WTC11 (cell line): Measurements from ENCODE around the gene CDCA5. TPM values are rescaled to one million over a fixed set of nuclear protein-coding genes. Genes with fewer than 3 reads are reported as not detected.
A peak's percentile ranks its signal among the peaks of the same experiment; 100 is the strongest.

Source experiments
- ATAC-seq: fragments of 200-7000 bp; cut with Tn5 transposase; 2 replicates; pipeline ENCODE4 v1.10.0; 2021; ENCODE audit warnings: mild to moderate bottlenecking, moderate library complexity
- CTCF ChIA-PET: fragments of 300-600 bp; sonication (Branson Sonifier 250); formaldehyde crosslinking; loops from one replicate; lab custom pipeline; 2021; ENCODE audit warnings: antibody characterized with exemption; lab: Charles Lee
- POLR2A ChIA-PET: fragments of 350-600 bp; sonication (Branson Sonifier 250); formaldehyde crosslinking; loops from one replicate; lab custom pipeline; 2021; ENCODE audit warnings: antibody characterized with exemption; lab: Charles Lee
- DNase-seq: peaks from one replicate; pipeline ENCODE4 v3.0.0; 2021; ENCODE audit warnings: low spot score
- H3K27ac Mint-ChIP-seq: 2 replicates; pipeline ENCODE4 v1.8.0; 2021; ENCODE audit warnings: mixed read lengths
- H3K27me3 Mint-ChIP-seq: 2 replicates; pipeline ENCODE4 v1.8.0; 2021; ENCODE audit warnings: low read depth, mild to moderate bottlenecking, moderate library complexity, mixed read lengths
- H3K36me3 Mint-ChIP-seq: 2 replicates; pipeline ENCODE4 v1.8.0; 2021; ENCODE audit warnings: mixed read lengths
- H3K4me1 Mint-ChIP-seq: 2 replicates; pipeline ENCODE4 v1.8.0; 2022; ENCODE audit warnings: mixed read lengths
- H3K4me3 Mint-ChIP-seq: 2 replicates; pipeline ENCODE4 v1.8.0; 2021; ENCODE audit warnings: mild to moderate bottlenecking, moderate library complexity, mixed read lengths
- H3K9me3 Mint-ChIP-seq: 2 replicates; pipeline ENCODE4 v1.8.0; 2021; ENCODE audit warnings: mixed read lengths
- CREM ChIP-seq: sonication (generic); formaldehyde crosslinking; IDR thresholded peaks from 2 replicates; pipeline ENCODE4 v1.8.1; 2022; ENCODE audit warnings: mild to moderate bottlenecking, missing genetic modification reagents, moderate library complexity
- FOXP1 ChIP-seq: sonication (generic); formaldehyde crosslinking; IDR thresholded peaks from 2 replicates; pipeline ENCODE4 v1.8.0; 2022; ENCODE audit warnings: missing genetic modification reagents, mild to moderate bottlenecking, moderate library complexity, borderline replicate concordance
- HMGA2 ChIP-seq: fragments of 250-450 bp; sonication (Bioruptor Pico); IDR thresholded peaks from 2 replicates; pipeline ENCODE4 v1.4.0; 2021; ENCODE audit warnings: mild to moderate bottlenecking, moderate library complexity
- JAZF1 ChIP-seq: fragments of 250-450 bp; sonication (Bioruptor Pico); IDR thresholded peaks from 2 replicates; pipeline ENCODE4 v1.9.0; 2021; ENCODE audit warnings: moderate library complexity, mild to moderate bottlenecking, inconsistent platforms
- NR3C1 ChIP-seq: sonication (generic); formaldehyde crosslinking; conservative IDR thresholded peaks from 2 replicates; pipeline ENCODE4 v1.8.1; 2023; ENCODE audit warnings: low read depth, mild to moderate bottlenecking, missing genetic modification reagents
- OVOL2 ChIP-seq: fragments of 250-450 bp; sonication (Bioruptor Pico); IDR thresholded peaks from 2 replicates; pipeline ENCODE4 v1.9.0; 2021; ENCODE audit warnings: mild to moderate bottlenecking, borderline replicate concordance
- SMAD3 ChIP-seq: sonication (generic); formaldehyde crosslinking; IDR thresholded peaks from 2 replicates; pipeline ENCODE4 v1.8.0; 2022; ENCODE audit warnings: missing genetic modification reagents, mild to moderate bottlenecking, borderline replicate concordance
- SMAD4 ChIP-seq: sonication (generic); formaldehyde crosslinking; IDR thresholded peaks from 2 replicates; pipeline ENCODE4 v1.8.0; 2022; ENCODE audit warnings: mild to moderate bottlenecking, missing genetic modification reagents
- TEAD4 ChIP-seq: sonication (generic); formaldehyde crosslinking; IDR thresholded peaks from 2 replicates; pipeline ENCODE4 v1.8.0; 2022; ENCODE audit warnings: mild to moderate bottlenecking, missing genetic modification reagents
- TP53 ChIP-seq: sonication (generic); formaldehyde crosslinking; IDR thresholded peaks from 2 replicates; pipeline ENCODE4 v1.8.1; 2023; ENCODE audit warnings: mild to moderate bottlenecking, missing genetic modification reagents
- ZBTB21 ChIP-seq: sonication (generic); formaldehyde crosslinking; IDR thresholded peaks from 2 replicates; pipeline ENCODE4 v1.8.1; 2023; ENCODE audit warnings: mild to moderate bottlenecking, missing genetic modification reagents, borderline replicate concordance
- ZNF219 ChIP-seq: sonication (generic); formaldehyde crosslinking; IDR thresholded peaks from 2 replicates; pipeline ENCODE4 v1.8.0; 2023; ENCODE audit warnings: missing genetic modification reagents, mild to moderate bottlenecking, borderline replicate concordance
- ZNF263 ChIP-seq: sonication (generic); formaldehyde crosslinking; IDR thresholded peaks from 2 replicates; pipeline ENCODE4 v1.8.1; 2022; ENCODE audit warnings: low read depth, mild to moderate bottlenecking, moderate library complexity, missing genetic modification reagents
- ZNF317 ChIP-seq: sonication (generic); formaldehyde crosslinking; IDR thresholded peaks from 2 replicates; pipeline ENCODE4 v1.8.1; 2023; ENCODE audit warnings: low read depth, mild to moderate bottlenecking, moderate library complexity, missing genetic modification reagents, borderline replicate concordance
- total RNA-seq: library from RNA; stranded (reverse); gene quantifications from 3 replicates; pipeline ENCODE4 v1.2.3, GENCODE V29; 2021
- TF ChIP-seq, protein P1 (sequence below): fragments of 250-450 bp; sonication (Bioruptor Pico); IDR thresholded peaks from 2 replicates; pipeline ENCODE4 v2.1.2; 2022; ENCODE audit warnings: mild to moderate bottlenecking, moderate library complexity
- TF ChIP-seq, protein P2 (sequence below): sonication (generic); formaldehyde crosslinking; IDR thresholded peaks from 2 replicates; pipeline ENCODE4 v1.8.1; 2023; ENCODE audit warnings: mild to moderate bottlenecking, moderate library complexity, missing genetic modification reagents
- TF ChIP-seq, protein P3 (sequence below): sonication (generic); formaldehyde crosslinking; IDR thresholded peaks from 2 replicates; pipeline ENCODE4 v1.8.1; 2022; ENCODE audit warnings: low read depth, missing genetic modification reagents, borderline replicate concordance
- TF ChIP-seq, protein P4 (sequence below): sonication (generic); formaldehyde crosslinking; IDR thresholded peaks from 2 replicates; pipeline ENCODE4 v1.8.1; 2022; ENCODE audit warnings: mild to moderate bottlenecking, missing genetic modification reagents, moderate library complexity, borderline replicate concordance
- TF ChIP-seq, protein P5 (sequence below): sonication (generic); formaldehyde crosslinking; conservative IDR thresholded peaks from 2 replicates; pipeline ENCODE4 v1.8.1; 2023; ENCODE audit warnings: mild to moderate bottlenecking, low read depth, missing genetic modification reagents, moderate library complexity
- TF ChIP-seq, protein P6 (sequence below): sonication (generic); formaldehyde crosslinking; IDR thresholded peaks from 2 replicates; pipeline ENCODE4 v1.8.1; 2022; ENCODE audit warnings: low read depth, mild to moderate bottlenecking, moderate library complexity, missing genetic modification reagents, borderline replicate concordance

CDCA5 gene
- total RNA-seq, 1 experiment from 2014 or later: 95.9 TPM

DNA sequence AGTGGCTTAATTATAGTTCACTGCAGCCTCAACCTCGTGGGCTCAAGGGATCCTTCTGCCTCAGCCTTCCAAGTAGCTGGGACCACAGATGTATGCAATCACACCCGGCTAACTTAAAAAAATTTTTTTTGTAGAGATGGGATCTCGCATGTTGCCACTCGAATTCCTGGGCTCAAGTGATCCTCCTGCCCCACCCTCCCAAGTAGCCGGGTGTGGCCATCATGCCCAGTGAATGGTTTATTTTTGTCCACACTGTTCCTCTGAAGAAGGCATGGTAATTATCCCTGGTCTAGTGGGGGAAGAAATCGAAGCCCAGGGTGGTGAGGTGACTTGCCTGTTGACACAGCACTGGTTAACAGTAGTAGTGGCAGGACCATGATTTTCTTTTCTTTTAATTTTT, 40.9 kb downstream of the CDCA5 start:
- ChIA-PET CTCF (interaction anchor here (0.6 to 3.4 kb wide), 3 partner anchors 15 to 29 kb away, joined by 3 to 17 read pairs (median 4); partner anchors contain the start of gene ARL2), POLR2A (no interaction called here)
- no peak for TF ChIP-seq TEAD4 (CRISPR knock-in tag)
- TF ChIP-seq SMAD3 (CRISPR knock-in tag): no peak
- TF ChIP-seq NR3C1 (CRISPR knock-in tag): no peak
- TF ChIP-seq, protein P1, sequence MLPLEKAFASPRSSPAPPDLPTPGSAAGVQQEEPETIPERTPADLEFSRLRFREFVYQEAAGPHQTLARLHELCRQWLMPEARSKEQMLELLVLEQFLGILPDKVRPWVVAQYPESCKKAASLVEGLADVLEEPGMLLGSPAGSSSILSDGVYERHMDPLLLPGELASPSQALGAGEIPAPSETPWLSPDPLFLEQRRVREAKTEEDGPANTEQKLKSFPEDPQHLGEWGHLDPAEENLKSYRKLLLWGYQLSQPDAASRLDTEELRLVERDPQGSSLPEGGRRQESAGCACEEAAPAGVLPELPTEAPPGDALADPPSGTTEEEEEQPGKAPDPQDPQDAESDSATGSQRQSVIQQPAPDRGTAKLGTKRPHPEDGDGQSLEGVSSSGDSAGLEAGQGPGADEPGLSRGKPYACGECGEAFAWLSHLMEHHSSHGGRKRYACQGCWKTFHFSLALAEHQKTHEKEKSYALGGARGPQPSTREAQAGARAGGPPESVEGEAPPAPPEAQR (CRISPR knock-in tag): no peak
- TF ChIP-seq, protein P2, sequence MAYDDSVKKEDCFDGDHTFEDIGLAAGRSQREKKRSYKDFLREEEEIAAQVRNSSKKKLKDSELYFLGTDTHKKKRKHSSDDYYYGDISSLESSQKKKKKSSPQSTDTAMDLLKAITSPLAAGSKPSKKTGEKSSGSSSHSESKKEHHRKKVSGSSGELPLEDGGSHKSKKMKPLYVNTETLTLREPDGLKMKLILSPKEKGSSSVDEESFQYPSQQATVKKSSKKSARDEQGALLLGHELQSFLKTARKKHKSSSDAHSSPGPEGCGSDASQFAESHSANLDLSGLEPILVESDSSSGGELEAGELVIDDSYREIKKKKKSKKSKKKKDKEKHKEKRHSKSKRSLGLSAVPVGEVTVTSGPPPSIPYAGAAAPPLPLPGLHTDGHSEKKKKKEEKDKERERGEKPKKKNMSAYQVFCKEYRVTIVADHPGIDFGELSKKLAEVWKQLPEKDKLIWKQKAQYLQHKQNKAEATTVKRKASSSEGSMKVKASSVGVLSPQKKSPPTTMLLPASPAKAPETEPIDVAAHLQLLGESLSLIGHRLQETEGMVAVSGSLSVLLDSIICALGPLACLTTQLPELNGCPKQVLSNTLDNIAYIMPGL (CRISPR knock-in tag): no peak
- TF ChIP-seq, protein P3, sequence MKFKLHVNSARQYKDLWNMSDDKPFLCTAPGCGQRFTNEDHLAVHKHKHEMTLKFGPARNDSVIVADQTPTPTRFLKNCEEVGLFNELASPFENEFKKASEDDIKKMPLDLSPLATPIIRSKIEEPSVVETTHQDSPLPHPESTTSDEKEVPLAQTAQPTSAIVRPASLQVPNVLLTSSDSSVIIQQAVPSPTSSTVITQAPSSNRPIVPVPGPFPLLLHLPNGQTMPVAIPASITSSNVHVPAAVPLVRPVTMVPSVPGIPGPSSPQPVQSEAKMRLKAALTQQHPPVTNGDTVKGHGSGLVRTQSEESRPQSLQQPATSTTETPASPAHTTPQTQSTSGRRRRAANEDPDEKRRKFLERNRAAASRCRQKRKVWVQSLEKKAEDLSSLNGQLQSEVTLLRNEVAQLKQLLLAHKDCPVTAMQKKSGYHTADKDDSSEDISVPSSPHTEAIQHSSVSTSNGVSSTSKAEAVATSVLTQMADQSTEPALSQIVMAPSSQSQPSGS (CRISPR knock-in tag): no peak
- TF ChIP-seq JAZF1 (CRISPR knock-in tag): no peak
- TF ChIP-seq, protein P4, sequence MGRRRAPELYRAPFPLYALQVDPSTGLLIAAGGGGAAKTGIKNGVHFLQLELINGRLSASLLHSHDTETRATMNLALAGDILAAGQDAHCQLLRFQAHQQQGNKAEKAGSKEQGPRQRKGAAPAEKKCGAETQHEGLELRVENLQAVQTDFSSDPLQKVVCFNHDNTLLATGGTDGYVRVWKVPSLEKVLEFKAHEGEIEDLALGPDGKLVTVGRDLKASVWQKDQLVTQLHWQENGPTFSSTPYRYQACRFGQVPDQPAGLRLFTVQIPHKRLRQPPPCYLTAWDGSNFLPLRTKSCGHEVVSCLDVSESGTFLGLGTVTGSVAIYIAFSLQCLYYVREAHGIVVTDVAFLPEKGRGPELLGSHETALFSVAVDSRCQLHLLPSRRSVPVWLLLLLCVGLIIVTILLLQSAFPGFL (CRISPR knock-in tag): no peak
- TF ChIP-seq FOXP1: no peak
- no peak for TF ChIP-seq ZBTB21
- TF ChIP-seq, protein P5, sequence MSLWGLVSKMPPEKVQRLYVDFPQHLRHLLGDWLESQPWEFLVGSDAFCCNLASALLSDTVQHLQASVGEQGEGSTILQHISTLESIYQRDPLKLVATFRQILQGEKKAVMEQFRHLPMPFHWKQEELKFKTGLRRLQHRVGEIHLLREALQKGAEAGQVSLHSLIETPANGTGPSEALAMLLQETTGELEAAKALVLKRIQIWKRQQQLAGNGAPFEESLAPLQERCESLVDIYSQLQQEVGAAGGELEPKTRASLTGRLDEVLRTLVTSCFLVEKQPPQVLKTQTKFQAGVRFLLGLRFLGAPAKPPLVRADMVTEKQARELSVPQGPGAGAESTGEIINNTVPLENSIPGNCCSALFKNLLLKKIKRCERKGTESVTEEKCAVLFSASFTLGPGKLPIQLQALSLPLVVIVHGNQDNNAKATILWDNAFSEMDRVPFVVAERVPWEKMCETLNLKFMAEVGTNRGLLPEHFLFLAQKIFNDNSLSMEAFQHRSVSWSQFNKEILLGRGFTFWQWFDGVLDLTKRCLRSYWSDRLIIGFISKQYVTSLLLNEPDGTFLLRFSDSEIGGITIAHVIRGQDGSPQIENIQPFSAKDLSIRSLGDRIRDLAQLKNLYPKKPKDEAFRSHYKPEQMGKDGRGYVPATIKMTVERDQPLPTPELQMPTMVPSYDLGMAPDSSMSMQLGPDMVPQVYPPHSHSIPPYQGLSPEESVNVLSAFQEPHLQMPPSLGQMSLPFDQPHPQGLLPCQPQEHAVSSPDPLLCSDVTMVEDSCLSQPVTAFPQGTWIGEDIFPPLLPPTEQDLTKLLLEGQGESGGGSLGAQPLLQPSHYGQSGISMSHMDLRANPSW (CRISPR knock-in tag): no peak
- no peak for TF ChIP-seq CREM
- no peak for TF ChIP-seq TP53 (CRISPR knock-in tag)
- ATAC-seq (no peak), DNase-seq (no peak)
- Mint-ChIP-seq H3K36me3 (peaks cover 5% of the 10 kb centered on the region), H3K4me1 (peaks cover 14% of the 10 kb centered on the region), H3K27ac (no peak overlapping the region), H3K27me3 (no peaks in the 10 kb centered on the region), H3K9me3 (no peaks in the 10 kb centered on the region), H3K4me3 (peak overlapping the region; percentile 90)

DNA sequence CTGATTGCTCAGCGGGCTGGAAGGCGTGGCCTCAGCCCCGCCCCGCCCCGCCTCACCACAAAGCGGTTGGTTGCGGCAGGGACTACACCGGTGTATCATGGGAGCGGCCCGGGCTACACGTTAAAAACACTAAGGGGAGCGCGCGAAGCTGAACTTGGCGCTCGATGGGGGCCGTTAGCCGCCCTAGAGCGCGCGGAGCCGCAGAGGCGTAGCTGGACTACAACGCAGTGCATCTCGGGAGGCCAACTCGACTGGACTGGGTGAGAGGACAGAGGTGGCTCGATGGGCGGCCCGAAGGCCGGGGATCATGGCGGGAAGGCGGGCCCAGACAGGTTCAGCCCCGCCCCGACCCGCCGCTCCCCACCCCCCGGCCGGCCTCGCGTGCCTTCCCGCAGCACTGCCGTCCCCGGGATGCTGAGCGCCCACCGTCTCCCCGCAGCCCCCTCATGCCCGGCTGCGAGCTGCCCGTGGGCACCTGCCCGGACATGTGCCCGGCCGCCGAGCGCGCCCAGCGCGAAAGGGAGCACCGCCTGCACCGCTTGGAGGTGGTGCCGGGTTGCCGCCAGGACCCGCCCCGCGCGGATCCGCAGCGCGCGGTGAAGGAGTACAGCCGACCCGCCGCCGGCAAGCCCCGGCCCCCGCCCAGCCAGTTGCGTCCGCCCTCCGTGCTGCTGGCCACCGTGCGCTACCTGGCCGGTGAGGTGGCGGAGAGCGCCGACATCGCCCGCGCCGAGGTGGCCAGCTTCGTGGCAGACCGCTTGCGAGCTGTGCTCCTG, 42.8 kb downstream of the CDCA5 start, which contains the start of gene SAC3D1:
Gene SAC3D1, plus strand, starts transcription at position 364 of the 776 bp plus-strand sequence. Its CDS starts 83 bp downstream, at position 447.
- H3K4me1 Mint-ChIP-seq: peaks cover 9% of the 10 kb centered on the region
- no peaks in the 10 kb centered on the region for H3K9me3 Mint-ChIP-seq
- DNase-seq (peak; percentile 92), ATAC-seq (peak; percentile 90)
- H3K27me3 Mint-ChIP-seq: no peaks in the 10 kb centered on the region
- peak within 1 kb of the TSS; percentile 96 for H3K27ac Mint-ChIP-seq
- H3K36me3 Mint-ChIP-seq: peaks cover 5% of the 10 kb centered on the region
- peak within 1 kb of the TSS; percentile 90 for H3K4me3 Mint-ChIP-seq
- POLR2A ChIA-PET: interaction anchor here (0.6 to 0.9 kb wide), 3 partner anchors 25 to 82 kb away, joined by 3 to 4 read pairs (median 3); partner anchors contain the start of gene MRPL49
- CTCF ChIA-PET: interaction anchor here (0.6 to 3.4 kb wide), 8 partner anchors 13 to 177 kb away, joined by 3 to 17 read pairs (median 5); partner anchors contain the start of genes ARL2, SNX15 and TM7SF2
- TF ChIP-seq, protein P3 (CRISPR knock-in tag): no peak
- TF ChIP-seq, protein P6, sequence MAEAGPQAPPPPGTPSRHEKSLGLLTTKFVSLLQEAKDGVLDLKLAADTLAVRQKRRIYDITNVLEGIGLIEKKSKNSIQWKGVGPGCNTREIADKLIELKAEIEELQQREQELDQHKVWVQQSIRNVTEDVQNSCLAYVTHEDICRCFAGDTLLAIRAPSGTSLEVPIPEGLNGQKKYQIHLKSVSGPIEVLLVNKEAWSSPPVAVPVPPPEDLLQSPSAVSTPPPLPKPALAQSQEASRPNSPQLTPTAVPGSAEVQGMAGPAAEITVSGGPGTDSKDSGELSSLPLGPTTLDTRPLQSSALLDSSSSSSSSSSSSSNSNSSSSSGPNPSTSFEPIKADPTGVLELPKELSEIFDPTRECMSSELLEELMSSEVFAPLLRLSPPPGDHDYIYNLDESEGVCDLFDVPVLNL (CRISPR knock-in tag): 0 out of 2 replicates have a peak, but pooled peaks have one; percentile 62
- peak; percentile 82 for TF ChIP-seq ZNF317
- TF ChIP-seq ZNF219 (CRISPR knock-in tag): no peak
- TF ChIP-seq ZNF263 (CRISPR knock-in tag): peak; percentile 76
- no peak for TF ChIP-seq ZBTB21
- no peak for TF ChIP-seq HMGA2
- TF ChIP-seq SMAD4 (CRISPR knock-in tag): no peak
- no peak for TF ChIP-seq OVOL2 (CRISPR knock-in tag)
